ENCODE data around the gene ARPC5L. TPM values are rescaled to one million over a fixed set of nuclear protein-coding genes. Genes with fewer than 3 reads are reported as not detected.
A peak's percentile ranks its signal among the peaks of the same experiment; 100 is the strongest.

ARPC5L gene
- total RNA-seq, 1 experiment from 2014 or later, result 84.4 TPM

DNA sequence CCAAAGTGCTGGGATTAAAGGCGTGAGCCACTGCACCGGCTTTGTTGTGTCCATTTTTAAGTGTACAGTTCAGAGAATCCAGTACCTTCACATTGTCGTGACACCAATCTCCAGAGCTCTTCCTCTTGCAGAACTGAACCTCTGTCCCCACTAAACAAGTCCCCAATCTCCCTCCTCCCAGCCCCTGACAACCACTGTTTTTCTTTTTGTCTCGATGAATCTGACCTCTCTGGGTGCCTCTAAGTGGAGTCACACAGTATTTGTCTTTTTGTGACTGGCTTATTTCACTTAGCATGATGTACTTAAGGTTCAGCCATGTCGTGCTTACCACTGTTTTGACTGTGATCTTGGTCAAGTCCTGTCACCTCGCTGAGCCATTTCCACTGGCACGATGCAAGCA is 7.1 kb upstream of the ARPC5L start:
- Histone ChIP-seq H3K79me2 (ENCODE audit: low read depth) (peaks cover 14% of the 10 kb centered on the region), H3K4me1 (replicated peaks; ENCODE audit: insufficient read depth) (peaks cover 23% of the 10 kb centered on the region), H3K27ac (no peak overlapping the region), H3K4me3 (no peak overlapping the region), H3K9me3 (ENCODE audit: insufficient read depth, low read depth) (no peaks in the 10 kb centered on the region), H3K9me2 (ENCODE audit: insufficient read depth) (no peaks in the 10 kb centered on the region), H3F3A (ENCODE audit: insufficient read depth, low read depth) (peaks cover 65% of the 10 kb centered on the region), H3K4me2 (no peak overlapping the region), H4K20me1 (ENCODE audit: insufficient read depth) (peaks cover 38% of the 10 kb centered on the region), H2AFZ (no peak overlapping the region), H3K27me3 (ENCODE audit: insufficient read depth, low read depth) (no peaks in the 10 kb centered on the region), H3K36me3 (ENCODE audit: low read depth) (peaks cover 18% of the 10 kb centered on the region)
- POLR2A ChIA-PET (ENCODE audit: unreplicated experiment), result interaction anchor here (1.0 kb wide), 1 partner anchor 44 kb away, joined by 10 read pairs; no protein-coding TSS in a partner anchor
- no TSS peak for BruUV-seq (replicated peaks)
- CTCF ChIA-PET, result interaction anchor here (0.6 to 6.7 kb wide), 4 partner anchors 59 to 488 kb away, joined by 3 to 159 read pairs (median 6); partner anchors contain the start of genes NR6A1 and OLFML2A
- intact Hi-C loops (cut with micrococcal nuclease; ENCODE audit: unreplicated experiment), result no loop called here
- no peak for DNase-seq
- no peak for TF ChIP-seq EZH2 (IDR thresholded peaks at IDR 0.05; ENCODE audit: low read depth)
- TF ChIP-seq, protein P1, sequence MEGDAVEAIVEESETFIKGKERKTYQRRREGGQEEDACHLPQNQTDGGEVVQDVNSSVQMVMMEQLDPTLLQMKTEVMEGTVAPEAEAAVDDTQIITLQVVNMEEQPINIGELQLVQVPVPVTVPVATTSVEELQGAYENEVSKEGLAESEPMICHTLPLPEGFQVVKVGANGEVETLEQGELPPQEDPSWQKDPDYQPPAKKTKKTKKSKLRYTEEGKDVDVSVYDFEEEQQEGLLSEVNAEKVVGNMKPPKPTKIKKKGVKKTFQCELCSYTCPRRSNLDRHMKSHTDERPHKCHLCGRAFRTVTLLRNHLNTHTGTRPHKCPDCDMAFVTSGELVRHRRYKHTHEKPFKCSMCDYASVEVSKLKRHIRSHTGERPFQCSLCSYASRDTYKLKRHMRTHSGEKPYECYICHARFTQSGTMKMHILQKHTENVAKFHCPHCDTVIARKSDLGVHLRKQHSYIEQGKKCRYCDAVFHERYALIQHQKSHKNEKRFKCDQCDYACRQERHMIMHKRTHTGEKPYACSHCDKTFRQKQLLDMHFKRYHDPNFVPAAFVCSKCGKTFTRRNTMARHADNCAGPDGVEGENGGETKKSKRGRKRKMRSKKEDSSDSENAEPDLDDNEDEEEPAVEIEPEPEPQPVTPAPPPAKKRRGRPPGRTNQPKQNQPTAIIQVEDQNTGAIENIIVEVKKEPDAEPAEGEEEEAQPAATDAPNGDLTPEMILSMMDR (conservative IDR thresholded peaks at IDR 0.05), result no peak

DNA sequence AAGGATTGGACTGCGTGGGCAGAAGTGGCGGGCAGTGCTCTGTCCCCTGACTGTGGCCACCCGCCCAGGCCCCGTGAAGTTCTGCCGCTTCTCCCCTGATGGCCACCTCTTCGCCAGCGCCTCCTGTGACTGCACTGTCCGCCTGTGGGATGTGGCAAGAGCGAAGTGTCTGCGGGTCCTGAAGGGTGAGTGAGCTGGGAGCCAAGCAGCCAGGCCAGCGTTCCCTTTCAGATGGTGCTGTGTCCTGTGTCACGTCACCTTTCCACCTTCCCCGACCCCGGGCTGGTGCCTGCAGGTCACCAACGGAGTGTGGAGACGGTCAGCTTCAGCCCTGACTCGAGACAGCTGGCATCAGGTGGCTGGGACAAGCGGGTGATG is 6.4 kb upstream of the ARPC5L start:
- Histone ChIP-seq H3K36me3 (ENCODE audit: low read depth) (peaks cover 26% of the 10 kb centered on the region), H3K27ac (no peak overlapping the region), H3K4me3 (no peak overlapping the region), H4K20me1 (ENCODE audit: insufficient read depth) (peaks cover 46% of the 10 kb centered on the region), H3K4me1 (replicated peaks; ENCODE audit: insufficient read depth) (peaks cover 30% of the 10 kb centered on the region), H3K9me3 (ENCODE audit: insufficient read depth, low read depth) (no peaks in the 10 kb centered on the region), H3K79me2 (ENCODE audit: low read depth) (peaks cover 21% of the 10 kb centered on the region), H2AFZ (no peak overlapping the region), H3F3A (ENCODE audit: insufficient read depth, low read depth) (peaks cover 73% of the 10 kb centered on the region), H3K27me3 (ENCODE audit: insufficient read depth, low read depth) (no peaks in the 10 kb centered on the region), H3K9me2 (ENCODE audit: insufficient read depth) (no peaks in the 10 kb centered on the region), H3K4me2 (no peak overlapping the region)
- CTCF ChIA-PET, result interaction anchor here (0.7 to 6.7 kb wide), 2 partner anchors 81 to 529 kb away, joined by 3 to 159 read pairs; partner anchors contain the start of genes NR6A1 and OLFML2A
- TF ChIP-seq EZH2 (IDR thresholded peaks at IDR 0.05; ENCODE audit: low read depth), result no peak
- TF ChIP-seq, protein P1 (conservative IDR thresholded peaks at IDR 0.05), result no peak
- intact Hi-C loops (cut with micrococcal nuclease; ENCODE audit: unreplicated experiment), result no loop called here
- DNase-seq, result no peak
- POLR2A ChIA-PET (ENCODE audit: unreplicated experiment), result interaction anchor here (0.6 to 1.1 kb wide), 2 partner anchors 85 to 386 kb away, joined by 4 read pairs; partner anchors contain the start of genes HSPA5 and NR6A1
- no TSS peak for BruUV-seq (replicated peaks)

DNA sequence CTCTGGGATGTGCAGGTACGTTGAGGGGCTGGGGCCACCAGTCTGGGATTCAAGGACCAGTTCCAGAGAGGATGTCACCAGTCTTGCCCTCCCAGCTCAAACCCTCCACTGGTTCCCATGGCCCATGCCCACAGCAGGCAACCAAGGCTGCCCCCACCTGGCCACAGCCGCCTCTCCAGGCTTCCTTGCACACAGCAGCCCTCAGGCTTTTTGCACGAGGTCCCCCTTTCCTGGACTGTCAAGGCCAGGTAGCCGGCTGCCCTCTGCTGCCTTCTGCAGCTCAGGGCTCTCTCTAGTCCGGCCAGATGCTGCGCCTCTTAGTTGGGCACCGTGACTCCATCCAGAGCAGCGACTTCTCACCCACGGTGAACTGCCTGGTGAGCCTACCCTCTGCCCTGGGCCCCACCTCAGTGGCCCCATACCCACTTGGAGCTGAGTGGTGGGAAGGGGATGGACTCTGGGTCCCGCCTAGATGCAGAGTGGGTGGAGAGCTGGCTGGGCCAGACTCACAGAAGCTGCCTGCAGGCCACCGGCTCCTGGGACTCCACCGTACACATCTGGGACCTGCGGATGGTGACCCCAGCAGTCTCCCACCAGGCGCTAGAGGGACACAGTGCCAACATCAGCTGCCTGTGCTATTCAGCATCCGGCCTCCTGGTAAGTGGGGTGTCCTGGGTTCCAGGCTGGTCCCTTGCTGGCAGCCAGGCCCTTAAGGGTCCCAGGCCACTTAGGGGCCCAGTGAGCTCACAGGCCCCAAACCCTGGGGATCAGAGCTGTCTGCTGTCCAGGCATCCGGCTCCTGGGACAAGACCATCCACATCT is 5.8 kb upstream of the ARPC5L start:
- Histone ChIP-seq H4K20me1 (ENCODE audit: insufficient read depth) (peaks cover 52% of the 10 kb centered on the region), H3K27ac (0 out of 2 replicates have a peak overlapping the region, but pooled peaks have one; percentile 17)

More for the DNA sequence above, 5.8 kb upstream of the ARPC5L start:
- H3K36me3 ChIP-seq (ENCODE audit: low read depth), result peaks cover 32% of the 10 kb centered on the region
- POLR2A ChIA-PET (ENCODE audit: unreplicated experiment), result interaction anchor here (0.6 to 1.1 kb wide), 3 partner anchors 85 to 385 kb away, joined by 4 to 6 read pairs (median 4); partner anchors contain the start of genes HSPA5 and NR6A1
- H3F3A ChIP-seq (ENCODE audit: insufficient read depth, low read depth), result peaks cover 79% of the 10 kb centered on the region
- H3K9me2 ChIP-seq (ENCODE audit: insufficient read depth), result no peaks in the 10 kb centered on the region
- peaks cover 31% of the 10 kb centered on the region for H3K4me1 ChIP-seq (replicated peaks; ENCODE audit: insufficient read depth)
- H3K4me2 ChIP-seq, result no peak overlapping the region
- no TSS peak for BruUV-seq (replicated peaks)
- H3K4me3 ChIP-seq, result no peak overlapping the region
- TF ChIP-seq EZH2 (IDR thresholded peaks at IDR 0.05; ENCODE audit: low read depth), result no peak
- TF ChIP-seq, protein P1 (conservative IDR thresholded peaks at IDR 0.05), result peak; percentile 46; the same call in 1 of the 2 replicates
- no peak overlapping the region for H2AFZ ChIP-seq
- CTCF ChIA-PET, result interaction anchor here (0.7 to 6.7 kb wide), 2 partner anchors 81 to 529 kb away, joined by 3 to 159 read pairs; partner anchors contain the start of genes NR6A1 and OLFML2A
- DNase-seq, result peak in 1 of 2 experiments; percentile 60
- intact Hi-C loops (cut with micrococcal nuclease; ENCODE audit: unreplicated experiment), result loop anchor here (1.0 kb wide), 2 partner anchors 239 to 518 kb away; no protein-coding TSS in a partner anchor
- no peaks in the 10 kb centered on the region for H3K9me3 ChIP-seq (ENCODE audit: insufficient read depth, low read depth)
- H3K27me3 ChIP-seq (ENCODE audit: insufficient read depth, low read depth), result no peaks in the 10 kb centered on the region
- peaks cover 27% of the 10 kb centered on the region for H3K79me2 ChIP-seq (ENCODE audit: low read depth)

All from PC-9 (cell line).